Stimulated activated CD8-positive, alpha-beta memory T cell treated with anti-CD3 and anti-CD28 coated beads, Interleukin-4, amount 100 ng/mL, for 1 hour (primary cell): Measurements from ENCODE around the gene PHF21B.
"Not testable (repeated sequence)": the region's sequence is repeated elsewhere in the genome, so short reads cannot be mapped to it uniquely, and the experiment has no call there.

Source experiments
- DNase-seq, 2 donors: peaks; one replicate each; pipeline ENCODE4 v3.0.0-alpha.2; 2020; ENCODE audit warnings: low read depth in 2 of 2, low spot score in 1 of 2

PHF21B gene

DNA sequence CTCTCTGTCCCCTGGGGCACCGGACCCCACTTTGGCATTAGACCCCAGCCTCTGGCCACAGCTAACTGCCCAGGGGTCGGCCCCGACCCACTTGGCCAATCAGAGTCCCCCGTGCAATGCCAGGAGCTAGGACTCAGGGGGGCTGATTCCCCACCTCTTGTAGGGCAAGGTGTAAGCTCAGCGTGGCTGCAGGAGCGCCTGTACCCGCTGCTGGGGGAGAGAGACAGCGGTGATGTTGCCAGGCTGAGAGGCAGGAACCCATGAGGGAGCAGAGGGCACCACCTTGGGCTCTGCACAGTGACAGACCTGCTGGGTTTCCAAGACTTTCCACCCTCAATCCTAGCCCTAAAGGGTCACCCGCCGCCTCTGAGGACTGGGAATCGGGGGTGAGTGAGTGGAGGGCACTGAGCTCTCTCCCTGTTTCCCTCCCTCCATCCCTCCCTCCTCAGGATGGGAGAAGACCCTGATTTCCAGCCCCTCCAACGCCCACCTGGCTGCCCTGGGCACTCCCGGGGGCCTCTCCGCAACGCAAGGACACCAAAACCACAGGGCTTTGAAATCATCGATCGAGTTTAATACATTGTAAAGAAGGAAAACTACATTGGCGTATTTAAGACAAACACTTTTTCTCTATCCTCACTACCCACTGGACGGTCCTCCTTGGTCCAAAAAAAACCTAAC, 129.1 kb downstream of the PHF21B start:
- DNase-seq = no peak

DNA sequence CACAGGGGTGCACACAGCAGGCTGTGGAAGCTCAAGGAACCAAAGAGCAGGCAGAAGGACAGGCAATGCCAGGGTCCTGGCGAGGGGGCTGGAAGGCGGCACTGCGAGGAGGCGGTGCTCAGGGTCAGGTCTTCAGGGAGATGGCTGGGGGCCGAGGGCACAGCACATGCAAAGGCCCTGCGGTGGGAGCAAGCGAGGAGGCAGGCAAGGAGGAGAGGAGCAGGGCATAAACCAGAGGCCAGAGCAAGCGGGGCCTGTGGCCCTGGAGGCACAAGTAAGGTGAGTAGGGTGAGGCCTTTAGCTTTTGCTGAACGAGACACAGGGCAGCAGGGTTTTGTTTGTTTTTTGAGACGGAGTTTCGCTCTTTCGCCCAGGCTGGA, 130.5 kb downstream of the PHF21B start:
- DNase-seq = no peak

GRCh38 chr22:44878483-44879300, 131.1 kb downstream of the PHF21B start:
- DNase-seq = no peak

DNA sequence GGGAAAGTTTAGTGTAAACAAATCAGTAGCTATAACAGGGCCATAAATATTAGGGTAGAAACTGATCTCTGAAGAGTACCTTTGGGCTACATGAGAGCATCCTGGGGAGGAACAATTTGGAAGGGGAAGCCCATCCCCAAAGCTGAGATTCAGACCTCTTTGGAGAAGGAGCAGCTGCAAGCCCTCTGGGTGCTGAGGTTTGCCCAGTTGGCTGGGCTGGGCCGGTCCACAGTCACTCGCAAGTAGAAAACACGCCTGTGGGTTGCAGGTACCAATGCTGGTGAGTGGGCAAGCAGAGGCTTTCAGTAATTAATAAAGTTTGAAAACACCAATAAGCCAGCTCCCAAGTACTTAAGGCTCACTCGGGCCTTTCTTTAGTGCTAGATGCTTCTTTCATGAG, 132.9 kb downstream of the PHF21B start:
- DNase-seq = no peak

DNA sequence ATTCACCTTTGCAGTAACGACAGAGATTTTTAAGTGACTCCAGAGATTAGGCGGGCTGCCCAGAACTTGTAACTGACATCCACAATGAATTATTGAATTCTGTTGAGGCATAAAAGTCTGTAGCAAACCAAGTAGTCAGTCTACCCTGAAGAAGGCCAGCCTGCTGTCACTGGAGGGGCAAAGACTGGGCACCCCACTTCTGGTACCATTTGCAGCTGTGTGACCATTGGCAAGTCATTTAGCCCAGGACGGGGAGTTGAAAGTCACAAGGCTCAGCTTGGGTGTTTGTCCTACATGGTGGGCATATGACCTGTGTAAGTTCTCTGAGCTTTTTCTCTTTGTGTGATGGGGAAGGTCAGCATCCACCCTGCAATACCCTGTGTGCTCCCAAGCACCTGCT, 138.0 kb downstream of the PHF21B start:
- no peak for DNase-seq

- no peak for DNase-seq
Measured at GRCh38 chr22:44870021-44870420, 139.8 kb downstream of the PHF21B start.

- no peak for DNase-seq
Measured at GRCh38 chr22:44869196-44869595, 140.6 kb downstream of the PHF21B start.

DNA sequence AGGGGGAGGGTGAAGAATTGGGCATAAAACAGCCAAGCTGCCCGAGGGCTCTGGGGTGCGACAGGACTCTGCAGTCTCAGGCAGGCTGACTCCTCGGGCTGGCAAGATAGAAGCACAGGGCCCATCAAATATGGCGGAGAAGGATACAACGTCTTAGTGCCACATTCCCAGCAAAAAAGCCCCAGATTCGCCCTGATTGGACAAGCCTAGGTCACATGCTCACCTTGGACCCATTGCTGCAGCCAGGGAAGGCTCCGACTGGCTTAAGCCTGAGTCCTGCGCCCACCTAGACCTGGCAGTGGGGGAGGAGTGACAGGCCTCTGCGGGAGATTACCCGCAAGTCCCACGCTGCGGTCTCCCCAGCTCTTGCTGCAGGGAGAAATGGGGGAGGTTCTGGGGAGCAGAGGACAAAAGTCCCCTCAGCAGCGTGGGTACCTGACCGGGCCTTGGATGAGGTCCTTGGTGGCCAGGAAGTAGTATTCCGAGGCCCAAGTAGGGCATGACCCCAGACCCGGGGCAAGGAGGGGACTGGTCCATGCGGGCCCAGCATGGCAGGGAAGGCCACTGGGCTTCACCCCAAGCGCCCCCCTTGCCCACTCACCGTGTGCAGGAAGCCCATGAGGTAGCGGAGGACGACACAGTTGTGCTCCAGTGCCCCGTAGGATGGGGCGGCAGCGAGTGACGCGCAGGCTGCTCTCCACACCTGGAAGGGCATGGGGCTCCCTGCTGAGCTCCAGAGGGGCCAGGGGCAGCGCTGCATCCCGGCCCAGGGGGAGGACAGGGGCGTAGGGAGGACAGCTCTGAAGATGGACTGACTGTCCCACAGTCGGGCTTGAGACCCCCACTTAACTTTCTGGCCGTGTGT, 144.4 kb downstream of the PHF21B start:
- DNase-seq = no peak

- no peak for DNase-seq
Measured at GRCh38 chr22:44862981-44863860, 146.6 kb downstream of the PHF21B start.

DNA sequence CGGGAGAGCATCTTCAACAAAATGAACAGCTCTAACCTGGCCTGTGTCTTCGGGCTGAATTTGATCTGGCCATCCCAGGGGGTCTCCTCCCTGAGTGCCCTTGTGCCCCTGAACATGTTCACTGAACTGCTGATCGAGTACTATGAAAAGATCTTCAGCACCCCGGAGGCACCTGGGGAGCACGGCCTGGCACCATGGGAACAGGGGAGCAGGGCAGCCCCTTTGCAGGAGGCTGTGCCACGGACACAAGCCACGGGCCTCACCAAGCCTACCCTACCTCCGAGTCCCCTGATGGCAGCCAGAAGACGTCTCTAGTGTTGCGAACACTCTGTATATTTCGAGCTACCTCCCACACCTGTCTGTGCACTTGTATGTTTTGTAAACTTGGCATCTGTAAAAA, 147.5 kb downstream of the PHF21B start:
- no peak for DNase-seq

DNA sequence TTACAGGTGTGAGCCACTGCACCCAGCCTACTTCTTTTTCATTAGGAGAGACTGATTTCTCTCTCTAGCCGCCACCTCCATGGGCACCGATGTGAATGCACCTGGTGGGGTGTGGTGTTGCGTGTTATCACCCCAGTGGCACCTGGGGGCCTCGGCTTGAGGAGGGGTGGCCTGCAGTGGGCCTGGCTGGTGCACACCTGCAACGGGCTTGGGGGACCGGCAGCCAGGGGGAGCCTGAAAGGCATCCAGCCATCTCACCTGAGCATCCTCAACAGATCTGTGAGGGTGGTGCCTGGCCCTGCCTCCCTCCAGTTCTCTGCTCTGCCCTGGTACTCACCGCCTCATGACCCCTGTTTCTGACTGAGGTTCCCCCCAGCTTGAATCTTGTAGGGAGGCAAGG, 148.6 kb downstream of the PHF21B start:
- DNase-seq = no peak

- DNase-seq = no peak
Measured at GRCh38 chr22:44860311-44860710, 149.5 kb downstream of the PHF21B start.

- no peak for DNase-seq
Measured at GRCh38 chr22:44859641-44860040, 150.2 kb downstream of the PHF21B start.

DNA sequence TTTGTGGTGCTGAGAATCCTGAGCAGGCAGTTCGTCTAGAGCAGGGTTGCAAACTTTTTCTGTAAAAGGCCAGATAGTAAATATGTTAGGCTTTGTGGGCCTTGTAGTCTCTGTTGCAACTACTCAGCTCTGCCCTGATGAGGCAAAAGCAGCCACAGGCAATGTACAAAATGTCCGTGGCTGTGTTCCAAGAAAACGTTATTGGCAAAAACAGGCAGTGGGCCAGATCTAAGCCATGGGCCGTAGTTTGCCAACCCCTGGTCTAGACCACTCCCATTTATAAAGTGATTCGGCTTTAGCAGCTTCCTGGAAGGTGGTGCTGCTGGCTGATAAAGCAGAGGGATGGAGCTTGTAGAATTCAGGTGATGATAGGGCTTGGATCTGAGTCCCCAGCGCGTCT, 151.0 kb downstream of the PHF21B start:
- DNase-seq = not testable (repeated sequence)

DNA sequence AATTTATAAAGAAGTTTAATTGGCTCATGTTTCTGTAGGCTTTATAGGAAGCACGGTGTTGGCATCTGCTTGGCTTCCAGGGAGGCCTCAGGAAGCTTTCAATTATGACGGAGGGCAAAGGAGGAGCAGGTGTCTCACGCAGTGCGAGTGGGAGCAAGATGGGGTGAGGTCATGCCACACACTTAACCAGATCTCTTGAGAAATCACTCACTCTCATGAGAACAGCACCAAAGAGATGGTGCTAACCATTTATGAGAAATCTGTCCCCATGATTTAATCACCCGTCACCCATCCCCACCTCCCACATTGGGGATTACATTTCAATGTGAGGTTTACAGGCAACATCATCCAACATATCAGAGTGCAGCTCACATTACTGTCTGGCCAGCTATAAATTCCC, 153.9 kb downstream of the PHF21B start:
- no peak for DNase-seq

- not testable (repeated sequence) for DNase-seq
Measured at GRCh38 chr22:44854641-44855040, 155.2 kb downstream of the PHF21B start.

DNA sequence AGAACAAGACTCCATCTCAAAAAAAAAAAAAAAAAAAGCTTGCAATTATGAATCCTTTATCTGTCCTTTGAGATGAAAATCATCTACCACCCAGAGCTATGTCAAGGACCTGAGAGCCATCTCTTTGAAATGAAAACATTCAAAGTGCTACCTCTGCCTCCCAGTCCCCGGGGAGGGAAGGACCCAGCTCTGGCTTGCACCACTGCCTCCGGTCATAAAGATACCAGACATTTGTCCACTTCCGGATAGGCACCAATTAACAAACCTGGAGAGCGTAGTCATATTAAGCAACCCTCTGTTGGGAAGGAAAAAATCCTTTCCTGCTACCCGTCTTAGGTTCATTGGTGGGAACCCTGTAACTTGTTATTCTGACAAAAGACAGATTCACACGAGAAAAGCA, 158.9 kb downstream of the PHF21B start:
- no peak for DNase-seq

GRCh38 chr22:44848791-44849420, 160.9 kb downstream of the PHF21B start:
- DNase-seq = no peak

GRCh38 chr22:44848296-44848741, 161.5 kb downstream of the PHF21B start:
- DNase-seq = no peak

GRCh38 chr22:44847892-44848291, 161.9 kb downstream of the PHF21B start:
- DNase-seq = no peak
